OCI-LY3 (cell line): ENCODE results near the gene GALNT2.

Source experiments
- H2AFZ ChIP-seq: fragments of 200-600, 300-600 bp; shearing (Covaris generic); 2 replicates; pipeline ENCODE4 v1.6.0; 2014; ENCODE audit warnings: antibody characterized with exemption, low read depth, low read length
- H3K27ac ChIP-seq: fragments of 200-600, 300-600 bp; sonication (generic); 2 replicates; pipeline ENCODE4 v1.5.1; 2014; ENCODE audit warnings: mild to moderate bottlenecking, low read length, moderate library complexity, mixed read lengths
- H3K27me3 ChIP-seq: fragments of 200-600, 300-600 bp; sonication (generic); 2 replicates; pipeline ENCODE4 v1.6.1; 2014; ENCODE audit warnings: low read depth, low read length, mixed read lengths
- H3K36me3 ChIP-seq: fragments of 200-600, 300-600 bp; sonication (generic); replicated peaks from 2 replicates; pipeline ENCODE3; 2014; ENCODE audit warnings: low read depth, low read length, mixed read lengths
- H3K4me1 ChIP-seq: fragments of 300-600, 200-600 bp; sonication (generic); 2 replicates; pipeline ENCODE4 v1.6.1; 2014; ENCODE audit warnings: low read length, mixed read lengths
- H3K4me2 ChIP-seq: fragments of 200-600, 300-600 bp; sonication (generic); 2 replicates; pipeline ENCODE4 v1.6.1; 2014; ENCODE audit warnings: low read length, mixed read lengths
- H3K4me3 ChIP-seq: fragments of 300-600, 200-600 bp; sonication (generic); 2 replicates; pipeline ENCODE4 v1.5.1; 2014; ENCODE audit warnings: antibody characterized with exemption, mild to moderate bottlenecking, low read length, moderate library complexity
- H3K79me2 ChIP-seq: fragments of 300-600, 200-600 bp; shearing (Covaris generic); 2 replicates; pipeline ENCODE4 v1.6.1; 2014; ENCODE audit warnings: mild to moderate bottlenecking, low read length, mixed read lengths
- H3K9ac ChIP-seq: fragments of 300-600, 200-600 bp; shearing (Covaris generic); 2 replicates; pipeline ENCODE4 v1.6.0; 2014; ENCODE audit warnings: mild to moderate bottlenecking, low read length, moderate library complexity
- H3K9me3 ChIP-seq: fragments of 200-600, 300-600 bp; shearing (Covaris generic); 2 replicates; pipeline ENCODE4 v1.6.1; 2014; ENCODE audit warnings: low read length, mixed read lengths; ENCODE audit not compliant: insufficient read depth
- H4K20me1 ChIP-seq: fragments of 200-600, 300-600 bp; sonication (generic); 2 replicates; pipeline ENCODE4 v1.6.1; 2016; ENCODE audit warnings: low read length, mixed read lengths; ENCODE audit not compliant: insufficient read depth
- EZH2phosphoT487 ChIP-seq: fragments of 200-600 bp; shearing (Covaris generic); IDR thresholded peaks from 2 replicates; pipeline ENCODE4 v1.6.1; 2018; ENCODE audit warnings: antibody characterized with exemption, mixed run types, low read depth
- TF ChIP-seq, protein P1 (sequence below): fragments of 200-600, 300-600 bp; sonication (generic); IDR thresholded peaks from 2 replicates; pipeline ENCODE4 v1.5.1; 2014; ENCODE audit warnings: antibody characterized with exemption, low read length, low read depth

Gene GALNT2

GRCh38 chr1:230050973-230051735 is 15.9 kb upstream of the GALNT2 start:
- H2AFZ ChIP-seq, result no peak overlapping the region
- H3K4me3 ChIP-seq, result no peak overlapping the region; the same call in 1 of the 2 replicates
- peak overlapping the region; percentile 17; the same call in 1 of the 2 replicates for H3K4me2 ChIP-seq
- no peaks in the 10 kb centered on the region for H3K79me2 ChIP-seq
- peaks cover 56% of the 10 kb centered on the region for H3K27me3 ChIP-seq
- H3K9me3 ChIP-seq, result no peaks in the 10 kb centered on the region; the same call in 1 of the 2 replicates
- no peaks in the 10 kb centered on the region for H4K20me1 ChIP-seq
- H3K27ac ChIP-seq, result no peak overlapping the region
- TF ChIP-seq, protein P1, sequence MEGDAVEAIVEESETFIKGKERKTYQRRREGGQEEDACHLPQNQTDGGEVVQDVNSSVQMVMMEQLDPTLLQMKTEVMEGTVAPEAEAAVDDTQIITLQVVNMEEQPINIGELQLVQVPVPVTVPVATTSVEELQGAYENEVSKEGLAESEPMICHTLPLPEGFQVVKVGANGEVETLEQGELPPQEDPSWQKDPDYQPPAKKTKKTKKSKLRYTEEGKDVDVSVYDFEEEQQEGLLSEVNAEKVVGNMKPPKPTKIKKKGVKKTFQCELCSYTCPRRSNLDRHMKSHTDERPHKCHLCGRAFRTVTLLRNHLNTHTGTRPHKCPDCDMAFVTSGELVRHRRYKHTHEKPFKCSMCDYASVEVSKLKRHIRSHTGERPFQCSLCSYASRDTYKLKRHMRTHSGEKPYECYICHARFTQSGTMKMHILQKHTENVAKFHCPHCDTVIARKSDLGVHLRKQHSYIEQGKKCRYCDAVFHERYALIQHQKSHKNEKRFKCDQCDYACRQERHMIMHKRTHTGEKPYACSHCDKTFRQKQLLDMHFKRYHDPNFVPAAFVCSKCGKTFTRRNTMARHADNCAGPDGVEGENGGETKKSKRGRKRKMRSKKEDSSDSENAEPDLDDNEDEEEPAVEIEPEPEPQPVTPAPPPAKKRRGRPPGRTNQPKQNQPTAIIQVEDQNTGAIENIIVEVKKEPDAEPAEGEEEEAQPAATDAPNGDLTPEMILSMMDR, result no peak
- no peak for TF ChIP-seq EZH2phosphoT487
- H3K36me3 ChIP-seq, result no peaks in the 10 kb centered on the region
- H3K4me1 ChIP-seq, result no peaks in the 10 kb centered on the region
- no peak overlapping the region for H3K9ac ChIP-seq

DNA sequence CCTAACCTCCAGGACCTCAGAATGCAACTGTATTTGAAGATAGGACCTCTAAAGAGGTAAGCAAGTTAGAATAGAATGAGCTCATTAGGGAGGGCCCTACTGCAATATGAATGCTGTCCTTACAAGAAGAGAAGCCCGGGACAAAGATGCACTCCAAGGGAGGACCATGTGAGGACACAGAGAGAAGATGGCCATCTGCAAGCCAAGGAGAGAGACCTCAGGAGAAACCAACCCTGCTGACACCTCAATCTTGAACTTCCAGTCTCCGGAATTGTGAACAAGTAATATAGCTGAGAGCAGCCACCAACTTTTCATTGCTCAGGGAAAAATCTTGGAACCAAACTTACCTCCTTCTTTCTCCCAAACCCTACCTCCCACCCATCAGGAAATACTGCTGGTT is 15.0 kb upstream of the GALNT2 start:
- Histone ChIP-seq H2AFZ (no peak overlapping the region), H3K4me3 (no peak overlapping the region), H3K36me3 (no peaks in the 10 kb centered on the region), H3K79me2 (no peaks in the 10 kb centered on the region), H3K9ac (no peak overlapping the region), H3K27ac (no peak overlapping the region), H3K4me1 (no peaks in the 10 kb centered on the region), H4K20me1 (no peaks in the 10 kb centered on the region), H3K27me3 (peaks cover 57% of the 10 kb centered on the region), H3K4me2 (no peak overlapping the region), H3K9me3 (no peaks in the 10 kb centered on the region; the same call in 1 of the 2 replicates)
- TF ChIP-seq, protein P1, result no peak
- TF ChIP-seq EZH2phosphoT487, result no peak

- no peak overlapping the region for H2AFZ ChIP-seq
- no peak overlapping the region for H3K27ac ChIP-seq
- H3K4me1 ChIP-seq, result no peaks in the 10 kb centered on the region
- no peaks in the 10 kb centered on the region for H3K36me3 ChIP-seq
- H3K4me2 ChIP-seq, result no peak overlapping the region
- no peaks in the 10 kb centered on the region for H4K20me1 ChIP-seq
- H3K27me3 ChIP-seq, result peaks cover 57% of the 10 kb centered on the region
- H3K79me2 ChIP-seq, result no peaks in the 10 kb centered on the region
- no peak overlapping the region for H3K9ac ChIP-seq
- H3K9me3 ChIP-seq, result no peaks in the 10 kb centered on the region; the same call in 1 of the 2 replicates
- H3K4me3 ChIP-seq, result no peak overlapping the region
- TF ChIP-seq EZH2phosphoT487, result no peak
- TF ChIP-seq, protein P1, result no peak
Measured at GRCh38 chr1:230052665-230053064, 14.4 kb upstream of the GALNT2 start.

DNA sequence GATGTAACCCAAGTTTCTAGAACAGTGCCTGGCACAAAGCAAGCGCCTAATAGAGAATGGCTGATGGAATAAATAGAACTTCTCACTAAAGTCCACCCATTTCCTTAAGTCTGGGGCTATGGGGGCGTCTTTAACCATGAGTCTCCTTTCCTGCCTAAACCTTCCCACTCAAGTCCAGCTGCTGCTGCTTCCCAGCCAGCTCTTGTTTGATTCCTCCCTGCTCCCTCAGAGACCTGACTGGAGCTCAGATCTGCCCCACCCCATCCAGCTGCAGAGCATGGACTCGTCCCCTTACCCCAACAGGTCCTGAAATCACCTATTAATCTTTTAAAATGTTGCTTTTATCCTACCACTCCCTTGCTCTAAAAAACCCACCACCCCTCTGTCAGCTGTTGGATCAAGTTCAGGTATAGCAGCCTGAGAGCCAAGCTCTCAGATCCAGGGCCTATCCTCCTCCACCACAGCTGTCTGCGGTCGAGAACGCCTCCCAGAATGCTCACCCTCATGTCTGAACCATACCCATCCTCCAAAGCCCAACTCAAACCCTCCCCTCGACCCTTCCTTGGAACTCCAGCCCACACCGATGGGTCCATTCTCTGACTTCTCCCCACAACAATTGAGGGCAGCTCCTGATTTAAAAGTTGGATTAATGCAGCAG is 12.8 kb upstream of the GALNT2 start:
- Histone ChIP-seq H3K4me1 (no peaks in the 10 kb centered on the region), H2AFZ (no peak overlapping the region), H3K4me2 (no peak overlapping the region), H4K20me1 (no peaks in the 10 kb centered on the region), H3K27me3 (peaks cover 47% of the 10 kb centered on the region), H3K79me2 (no peaks in the 10 kb centered on the region), H3K9ac (no peak overlapping the region), H3K27ac (no peak overlapping the region), H3K4me3 (no peak overlapping the region), H3K36me3 (no peaks in the 10 kb centered on the region), H3K9me3 (no peaks in the 10 kb centered on the region; the same call in 1 of the 2 replicates)
- no peak for TF ChIP-seq EZH2phosphoT487
- TF ChIP-seq, protein P1, result no peak
